ENCODE results near the gene TEX13C.

GRCh38 chrX:125374169-125374568 lies 54.5 kb downstream of the TEX13C start:
- TF ChIP-seq EZH2 (IDR thresholded peaks at IDR 0.05; ENCODE audit: insufficient read depth, poor library complexity, severe bottlenecking) (no peak), EZH2phosphoT487 (IDR thresholded peaks at IDR 0.05; ENCODE audit: insufficient read depth, low read depth) (no peak)

All from GM23248 (cell line).